Measurements from ENCODE around the gene TMC7.

TMC7 gene

GRCh38 chr16:19075511-19075910, 91.8 kb downstream of the TMC7 start:
- Histone ChIP-seq H3K27me3 (ENCODE audit: insufficient read depth, low read length, poor library complexity, severe bottlenecking) (no peaks in the 10 kb centered on the region), H2AFZ (ENCODE audit: low read length) (no peak overlapping the region), H3K4me3 (ENCODE audit: low read length, poor library complexity, severe bottlenecking) (no peak overlapping the region), H3K4me2 (ENCODE audit: low read depth, low read length, poor library complexity, severe bottlenecking) (no peak overlapping the region), H3K9me2 (replicated peaks; ENCODE audit: low read depth, low read length) (no peaks in the 10 kb centered on the region), H3K79me2 (ENCODE audit: insufficient read depth, low read length) (no peaks in the 10 kb centered on the region), H3K9ac (ENCODE audit: low read depth, low read length, poor library complexity, severe bottlenecking) (no peak overlapping the region), H3K4me1 (ENCODE audit: insufficient read depth, low read length, poor library complexity, severe bottlenecking) (no peaks in the 10 kb centered on the region), H3K9me3 (ENCODE audit: insufficient read depth, low read depth, low read length) (no peaks in the 10 kb centered on the region), H4K20me1 (ENCODE audit: insufficient read depth, low read length, poor library complexity, severe bottlenecking) (no peaks in the 10 kb centered on the region), H3K36me3 (ENCODE audit: insufficient read depth, low read length) (peaks cover 4% of the 10 kb centered on the region; the same call in 1 of the 2 replicates), H3F3A (ENCODE audit: low read depth) (no peaks in the 10 kb centered on the region)
- TF ChIP-seq EZH2phosphoT487 (IDR thresholded peaks at IDR 0.05; ENCODE audit: borderline replicate concordance): no peak
- no peak for TF ChIP-seq CTCF (conservative IDR thresholded peaks at IDR 0.05; ENCODE audit: low read length)

GRCh38 chr16:19077879-19078278, 94.1 kb downstream of the TMC7 start:
- Histone ChIP-seq H4K20me1 (ENCODE audit: insufficient read depth, low read length, poor library complexity, severe bottlenecking) (no peaks in the 10 kb centered on the region), H3K4me1 (ENCODE audit: insufficient read depth, low read length, poor library complexity, severe bottlenecking) (no peaks in the 10 kb centered on the region), H3K4me2 (ENCODE audit: low read depth, low read length, poor library complexity, severe bottlenecking) (no peak overlapping the region), H2AFZ (ENCODE audit: low read length) (no peak overlapping the region), H3K79me2 (ENCODE audit: insufficient read depth, low read length) (no peaks in the 10 kb centered on the region), H3F3A (ENCODE audit: low read depth) (no peaks in the 10 kb centered on the region), H3K9ac (ENCODE audit: low read depth, low read length, poor library complexity, severe bottlenecking) (no peak overlapping the region), H3K9me3 (ENCODE audit: insufficient read depth, low read depth, low read length) (no peaks in the 10 kb centered on the region), H3K4me3 (ENCODE audit: low read length, poor library complexity, severe bottlenecking) (no peak overlapping the region), H3K27me3 (ENCODE audit: insufficient read depth, low read length, poor library complexity, severe bottlenecking) (no peaks in the 10 kb centered on the region), H3K36me3 (ENCODE audit: insufficient read depth, low read length) (peaks cover 4% of the 10 kb centered on the region; the same call in 1 of the 2 replicates), H3K9me2 (replicated peaks; ENCODE audit: low read depth, low read length) (no peaks in the 10 kb centered on the region)
- TF ChIP-seq CTCF (conservative IDR thresholded peaks at IDR 0.05; ENCODE audit: low read length): no peak
- TF ChIP-seq EZH2phosphoT487 (IDR thresholded peaks at IDR 0.05; ENCODE audit: borderline replicate concordance): no peak

- no peak overlapping the region for H3K9ac ChIP-seq (ENCODE audit: low read depth, low read length, poor library complexity, severe bottlenecking)
- H3K4me2 ChIP-seq (ENCODE audit: low read depth, low read length, poor library complexity, severe bottlenecking): no peak overlapping the region
Observed at GRCh38 chr16:19083670-19084069, 99.9 kb downstream of the TMC7 start.

More at GRCh38 chr16:19083670-19084069, 99.9 kb downstream of the TMC7 start:
- Histone ChIP-seq H3K4me1 (ENCODE audit: insufficient read depth, low read length, poor library complexity, severe bottlenecking) (no peaks in the 10 kb centered on the region), H3K27me3 (ENCODE audit: insufficient read depth, low read length, poor library complexity, severe bottlenecking) (no peaks in the 10 kb centered on the region), H3K4me3 (ENCODE audit: low read length, poor library complexity, severe bottlenecking) (no peak overlapping the region), H2AFZ (ENCODE audit: low read length) (no peak overlapping the region), H3K36me3 (ENCODE audit: insufficient read depth, low read length) (peaks cover 4% of the 10 kb centered on the region; the same call in 1 of the 2 replicates), H3K9me3 (ENCODE audit: insufficient read depth, low read depth, low read length) (no peaks in the 10 kb centered on the region), H4K20me1 (ENCODE audit: insufficient read depth, low read length, poor library complexity, severe bottlenecking) (no peaks in the 10 kb centered on the region), H3K79me2 (ENCODE audit: insufficient read depth, low read length) (no peaks in the 10 kb centered on the region), H3F3A (ENCODE audit: low read depth) (no peaks in the 10 kb centered on the region), H3K9me2 (replicated peaks; ENCODE audit: low read depth, low read length) (no peaks in the 10 kb centered on the region)
- TF ChIP-seq EZH2phosphoT487 (IDR thresholded peaks at IDR 0.05; ENCODE audit: borderline replicate concordance): no peak
- no peak for TF ChIP-seq CTCF (conservative IDR thresholded peaks at IDR 0.05; ENCODE audit: low read length)

Measured in Loucy (cell line).